ENCODE measurements around the gene TRABD2B. TPM values are rescaled to one million over a fixed set of nuclear protein-coding genes. Genes with fewer than 3 reads are reported as not detected.

TRABD2B gene
- total RNA-seq, 4 donors from 2014 or later: 0.16 to 1.5 (median 0.55) TPM

GRCh38 chr1:47887060-47887459 is 110.1 kb downstream of the TRABD2B start:
- no peak for TF ChIP-seq CTCF (IDR thresholded peaks at IDR 0.05; ENCODE audit: low read depth)

GRCh38 chr1:47886141-47886540 is 111.0 kb downstream of the TRABD2B start:
- no peak for TF ChIP-seq CTCF (IDR thresholded peaks at IDR 0.05; ENCODE audit: low read depth)

- no peak for TF ChIP-seq CTCF (IDR thresholded peaks at IDR 0.05; ENCODE audit: low read depth)
Measured at GRCh38 chr1:47885062-47885830, 111.9 kb downstream of the TRABD2B start.

GRCh38 chr1:47883963-47884362 is 113.2 kb downstream of the TRABD2B start:
- TF ChIP-seq CTCF (IDR thresholded peaks at IDR 0.05; ENCODE audit: low read depth): no peak

GRCh38 chr1:47881505-47882442 is 115.4 kb downstream of the TRABD2B start:
- TF ChIP-seq CTCF (IDR thresholded peaks at IDR 0.05; ENCODE audit: low read depth): no peak

GRCh38 chr1:47876587-47876963 is 120.6 kb downstream of the TRABD2B start:
- no peak for TF ChIP-seq CTCF (IDR thresholded peaks at IDR 0.05; ENCODE audit: low read depth)
